ENCODE measurements around the gene TMEM263. TPM values are rescaled to one million over a fixed set of nuclear protein-coding genes. Genes with fewer than 3 reads are reported as not detected.

Gene TMEM263
- 25.9 and 27.1 TPM in 2 replicates for polyA plus RNA-seq
- polyA minus RNA-seq: 39.9 and 40.5 TPM in 2 replicates

GRCh38 chr12:106955377-106956047 lies at the start of gene TMEM263:
Gene TMEM263, plus strand, starts transcription at chr12:106955907. Its CDS starts 11,210 bp downstream, at chr12:106967117.
- H3K27ac ChIP-seq (ENCODE audit: low read length): peak within 1 kb of the TSS; percentile 69
- H4K20me1 ChIP-seq (ENCODE audit: insufficient read depth): no peaks in the 10 kb centered on the region
- no peaks in the 10 kb centered on the region for H3K9me2 ChIP-seq (ENCODE audit: insufficient read depth, low read length)
- H3K79me2 ChIP-seq (replicated peaks; ENCODE audit: insufficient read depth, low read length): peaks cover 25% of the 10 kb centered on the region
- peak within 1 kb of the TSS; percentile 22 for H2AFZ ChIP-seq (ENCODE audit: low read depth, low read length)
- no peaks in the 10 kb centered on the region for H3K27me3 ChIP-seq (ENCODE audit: insufficient read depth, low read depth, low read length)
- no peaks in the 10 kb centered on the region for H3K9me3 ChIP-seq (ENCODE audit: low read length)
- H3K9ac ChIP-seq (ENCODE audit: low read length): peak within 1 kb of the TSS; percentile 77
- TF ChIP-seq EZH2 (IDR thresholded peaks at IDR 0.05; ENCODE audit: borderline replicate concordance, insufficient read depth, low read length, poor library complexity, severe bottlenecking) (no peak), EP300 (conservative IDR thresholded peaks at IDR 0.05; ENCODE audit: poor library complexity, severe bottlenecking) (no peak), POLR2AphosphoS5 (IDR thresholded peaks at IDR 0.05) (peak; percentile 66), MXI1 (conservative IDR thresholded peaks at IDR 0.05; ENCODE audit: poor library complexity, severe bottlenecking) (peak; percentile 61), TAF1 (IDR thresholded peaks at IDR 0.05; ENCODE audit: low read depth) (peak; percentile 77), RAD21 (conservative IDR thresholded peaks at IDR 0.05) (peak; percentile 38), SMC3 (conservative IDR thresholded peaks at IDR 0.05; ENCODE audit: poor library complexity) (peak; percentile 31)
- TF ChIP-seq, protein P1, sequence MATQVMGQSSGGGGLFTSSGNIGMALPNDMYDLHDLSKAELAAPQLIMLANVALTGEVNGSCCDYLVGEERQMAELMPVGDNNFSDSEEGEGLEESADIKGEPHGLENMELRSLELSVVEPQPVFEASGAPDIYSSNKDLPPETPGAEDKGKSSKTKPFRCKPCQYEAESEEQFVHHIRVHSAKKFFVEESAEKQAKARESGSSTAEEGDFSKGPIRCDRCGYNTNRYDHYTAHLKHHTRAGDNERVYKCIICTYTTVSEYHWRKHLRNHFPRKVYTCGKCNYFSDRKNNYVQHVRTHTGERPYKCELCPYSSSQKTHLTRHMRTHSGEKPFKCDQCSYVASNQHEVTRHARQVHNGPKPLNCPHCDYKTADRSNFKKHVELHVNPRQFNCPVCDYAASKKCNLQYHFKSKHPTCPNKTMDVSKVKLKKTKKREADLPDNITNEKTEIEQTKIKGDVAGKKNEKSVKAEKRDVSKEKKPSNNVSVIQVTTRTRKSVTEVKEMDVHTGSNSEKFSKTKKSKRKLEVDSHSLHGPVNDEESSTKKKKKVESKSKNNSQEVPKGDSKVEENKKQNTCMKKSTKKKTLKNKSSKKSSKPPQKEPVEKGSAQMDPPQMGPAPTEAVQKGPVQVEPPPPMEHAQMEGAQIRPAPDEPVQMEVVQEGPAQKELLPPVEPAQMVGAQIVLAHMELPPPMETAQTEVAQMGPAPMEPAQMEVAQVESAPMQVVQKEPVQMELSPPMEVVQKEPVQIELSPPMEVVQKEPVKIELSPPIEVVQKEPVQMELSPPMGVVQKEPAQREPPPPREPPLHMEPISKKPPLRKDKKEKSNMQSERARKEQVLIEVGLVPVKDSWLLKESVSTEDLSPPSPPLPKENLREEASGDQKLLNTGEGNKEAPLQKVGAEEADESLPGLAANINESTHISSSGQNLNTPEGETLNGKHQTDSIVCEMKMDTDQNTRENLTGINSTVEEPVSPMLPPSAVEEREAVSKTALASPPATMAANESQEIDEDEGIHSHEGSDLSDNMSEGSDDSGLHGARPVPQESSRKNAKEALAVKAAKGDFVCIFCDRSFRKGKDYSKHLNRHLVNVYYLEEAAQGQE (IDR thresholded peaks at IDR 0.05; ENCODE audit: borderline replicate concordance): peak; percentile 31
- TF ChIP-seq, protein P2, sequence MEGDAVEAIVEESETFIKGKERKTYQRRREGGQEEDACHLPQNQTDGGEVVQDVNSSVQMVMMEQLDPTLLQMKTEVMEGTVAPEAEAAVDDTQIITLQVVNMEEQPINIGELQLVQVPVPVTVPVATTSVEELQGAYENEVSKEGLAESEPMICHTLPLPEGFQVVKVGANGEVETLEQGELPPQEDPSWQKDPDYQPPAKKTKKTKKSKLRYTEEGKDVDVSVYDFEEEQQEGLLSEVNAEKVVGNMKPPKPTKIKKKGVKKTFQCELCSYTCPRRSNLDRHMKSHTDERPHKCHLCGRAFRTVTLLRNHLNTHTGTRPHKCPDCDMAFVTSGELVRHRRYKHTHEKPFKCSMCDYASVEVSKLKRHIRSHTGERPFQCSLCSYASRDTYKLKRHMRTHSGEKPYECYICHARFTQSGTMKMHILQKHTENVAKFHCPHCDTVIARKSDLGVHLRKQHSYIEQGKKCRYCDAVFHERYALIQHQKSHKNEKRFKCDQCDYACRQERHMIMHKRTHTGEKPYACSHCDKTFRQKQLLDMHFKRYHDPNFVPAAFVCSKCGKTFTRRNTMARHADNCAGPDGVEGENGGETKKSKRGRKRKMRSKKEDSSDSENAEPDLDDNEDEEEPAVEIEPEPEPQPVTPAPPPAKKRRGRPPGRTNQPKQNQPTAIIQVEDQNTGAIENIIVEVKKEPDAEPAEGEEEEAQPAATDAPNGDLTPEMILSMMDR (IDR thresholded peaks at IDR 0.05; ENCODE audit: poor library complexity, severe bottlenecking): peak; percentile 52
- H3K4me3 ChIP-seq (ENCODE audit: low read length): peak within 1 kb of the TSS; percentile 90
- no peaks in the 10 kb centered on the region for H3F3A ChIP-seq (ENCODE audit: insufficient read depth, low read length, poor library complexity, severe bottlenecking)
- no peaks in the 10 kb centered on the region for H3K36me3 ChIP-seq (ENCODE audit: insufficient read depth, low read length)
- peak within 1 kb of the TSS; percentile 79 for H3K4me2 ChIP-seq (ENCODE audit: low read length)

GRCh38 chr12:106906715-106907114 lies 49.0 kb upstream of the TMEM263 start:
- Histone ChIP-seq H2AFZ (ENCODE audit: low read depth, low read length) (no peak overlapping the region), H3K4me2 (ENCODE audit: low read length) (no peak overlapping the region), H3K9me2 (ENCODE audit: insufficient read depth, low read length) (no peaks in the 10 kb centered on the region), H4K20me1 (ENCODE audit: insufficient read depth) (no peaks in the 10 kb centered on the region), H3K4me3 (ENCODE audit: low read length) (no peak overlapping the region), H3K36me3 (ENCODE audit: insufficient read depth, low read length) (no peaks in the 10 kb centered on the region), H3K27me3 (ENCODE audit: insufficient read depth, low read depth, low read length) (no peaks in the 10 kb centered on the region), H3K9ac (ENCODE audit: low read length) (no peak overlapping the region), H3K27ac (ENCODE audit: low read length) (no peak overlapping the region), H3F3A (ENCODE audit: insufficient read depth, low read length, poor library complexity, severe bottlenecking) (no peaks in the 10 kb centered on the region), H3K79me2 (replicated peaks; ENCODE audit: insufficient read depth, low read length) (no peaks in the 10 kb centered on the region), H3K9me3 (ENCODE audit: low read length) (no peaks in the 10 kb centered on the region)
- TF ChIP-seq, protein P1 (IDR thresholded peaks at IDR 0.05; ENCODE audit: borderline replicate concordance): no peak
- TF ChIP-seq SMC3 (conservative IDR thresholded peaks at IDR 0.05; ENCODE audit: poor library complexity) (no peak), TAF1 (IDR thresholded peaks at IDR 0.05; ENCODE audit: low read depth) (no peak), EZH2 (IDR thresholded peaks at IDR 0.05; ENCODE audit: borderline replicate concordance, insufficient read depth, low read length, poor library complexity, severe bottlenecking) (no peak), RAD21 (conservative IDR thresholded peaks at IDR 0.05) (no peak), EP300 (conservative IDR thresholded peaks at IDR 0.05; ENCODE audit: poor library complexity, severe bottlenecking) (no peak), MXI1 (conservative IDR thresholded peaks at IDR 0.05; ENCODE audit: poor library complexity, severe bottlenecking) (no peak)
